Loucy (cell line): ENCODE data around the gene KATNIP.

Experiments
- H2AFZ ChIP-seq: fragments of 200-600 bp; sonication (generic); 2 replicates; pipeline ENCODE4 v1.6.0; 2016; ENCODE audit warnings: antibody characterized with exemption, mild to moderate bottlenecking, low read length, moderate library complexity
- H3F3A ChIP-seq: fragments of 200-600 bp; 2 replicates; pipeline ENCODE4 v1.6.0; 2016; ENCODE audit warnings: antibody characterized with exemption, low read depth, mild to moderate bottlenecking
- H3K27me3 ChIP-seq: fragments of 200-600 bp; sonication (generic); 2 replicates; pipeline ENCODE4 v1.6.1; 2014; ENCODE audit warnings: low read length, mild to moderate bottlenecking; ENCODE audit not compliant: insufficient read depth, poor library complexity, severe bottlenecking
- H3K36me3 ChIP-seq: fragments of 200-600 bp; sonication (generic); 2 replicates; pipeline ENCODE4 v1.6.1; 2016; ENCODE audit warnings: low read length; ENCODE audit not compliant: insufficient read depth
- H3K4me1 ChIP-seq: fragments of 200-600 bp; sonication (generic); 2 replicates; pipeline ENCODE4 v1.5.1; 2014; ENCODE audit warnings: low read length, mild to moderate bottlenecking; ENCODE audit not compliant: insufficient read depth, poor library complexity, severe bottlenecking
- H3K4me2 ChIP-seq: fragments of 200-600 bp; sonication (generic); 2 replicates; pipeline ENCODE4 v1.6.0; 2014; ENCODE audit warnings: antibody characterized with exemption, low read length, low read depth, mild to moderate bottlenecking; ENCODE audit not compliant: poor library complexity, severe bottlenecking
- H3K4me3 ChIP-seq: fragments of 200-600 bp; sonication (generic); 2 replicates; pipeline ENCODE4 v1.5.1; 2014; ENCODE audit warnings: low read length, mild to moderate bottlenecking, mixed read lengths; ENCODE audit not compliant: poor library complexity, severe bottlenecking
- H3K79me2 ChIP-seq: fragments of 200-600 bp; sonication (generic); 2 replicates; pipeline ENCODE4 v1.6.1; 2014; ENCODE audit warnings: low read length; ENCODE audit not compliant: insufficient read depth
- H3K9ac ChIP-seq: fragments of 200-600 bp; sonication (generic); 2 replicates; pipeline ENCODE4 v1.6.0; 2014; ENCODE audit warnings: mild to moderate bottlenecking, low read depth, low read length, moderate library complexity; ENCODE audit not compliant: poor library complexity, severe bottlenecking
- H3K9me2 ChIP-seq: fragments of 200-600 bp; sonication (generic); replicated peaks from 2 replicates; pipeline ENCODE4 v1.6.1; 2016; ENCODE audit warnings: low read depth, low read length, mixed read lengths
- H3K9me3 ChIP-seq: fragments of 200-600 bp; sonication (generic); 2 replicates; pipeline ENCODE4 v1.6.1; 2014; ENCODE audit warnings: mild to moderate bottlenecking, antibody characterized with exemption, low read length, low read depth; ENCODE audit not compliant: insufficient read depth
- H4K20me1 ChIP-seq: fragments of 200-600 bp; sonication (generic); 2 replicates; pipeline ENCODE4 v1.6.0; 2014; ENCODE audit warnings: antibody characterized with exemption, low read length, mild to moderate bottlenecking; ENCODE audit not compliant: insufficient read depth, poor library complexity, severe bottlenecking
- CTCF ChIP-seq: fragments of 200-600 bp; sonication (generic); conservative IDR thresholded peaks from 2 replicates; pipeline ENCODE4 v1.5.1; 2014; ENCODE audit warnings: mild to moderate bottlenecking, antibody characterized with exemption, low read length
- EZH2phosphoT487 ChIP-seq: fragments of 200-600 bp; IDR thresholded peaks from 2 replicates; pipeline ENCODE4 v1.6.1; 2018; ENCODE audit warnings: antibody characterized with exemption, mild to moderate bottlenecking, moderate library complexity, borderline replicate concordance

The KATNIP gene

GRCh38 chr16:27596411-27596810, 46.5 kb downstream of the KATNIP start:
- H3K79me2 ChIP-seq = no peaks in the 10 kb centered on the region
- no peak overlapping the region for H2AFZ ChIP-seq
- H3K9me3 ChIP-seq = no peaks in the 10 kb centered on the region
- H3K9me2 ChIP-seq = no peaks in the 10 kb centered on the region
- no peak overlapping the region for H3K4me3 ChIP-seq
- no peaks in the 10 kb centered on the region for H3K4me1 ChIP-seq
- H3K9ac ChIP-seq = no peak overlapping the region
- no peak overlapping the region for H3K4me2 ChIP-seq
- H4K20me1 ChIP-seq = no peaks in the 10 kb centered on the region
- H3K36me3 ChIP-seq = no peaks in the 10 kb centered on the region
- H3K27me3 ChIP-seq = no peaks in the 10 kb centered on the region
- TF ChIP-seq EZH2phosphoT487 (no peak), CTCF (no peak)
- H3F3A ChIP-seq = no peaks in the 10 kb centered on the region

- no peaks in the 10 kb centered on the region for H3F3A ChIP-seq
- H3K79me2 ChIP-seq = no peaks in the 10 kb centered on the region
- H4K20me1 ChIP-seq = no peaks in the 10 kb centered on the region
- no peaks in the 10 kb centered on the region for H3K9me2 ChIP-seq
- no peak overlapping the region for H3K9ac ChIP-seq
- no peak overlapping the region for H3K4me2 ChIP-seq
- no peaks in the 10 kb centered on the region for H3K9me3 ChIP-seq
- no peaks in the 10 kb centered on the region for H3K27me3 ChIP-seq
- no peaks in the 10 kb centered on the region for H3K36me3 ChIP-seq
- H3K4me3 ChIP-seq = no peak overlapping the region
- no peak overlapping the region for H2AFZ ChIP-seq
- no peaks in the 10 kb centered on the region for H3K4me1 ChIP-seq
- no peak for TF ChIP-seq CTCF
- no peak for TF ChIP-seq EZH2phosphoT487
These were observed 47.4 kb downstream of the KATNIP start for GRCh38 chr16:27597361-27597760.

GRCh38 chr16:27598220-27598619, 48.3 kb downstream of the KATNIP start:
- TF ChIP-seq EZH2phosphoT487 = no peak
- no peak for TF ChIP-seq CTCF
- Histone ChIP-seq H3K9ac (no peak overlapping the region), H4K20me1 (no peaks in the 10 kb centered on the region), H3K4me2 (no peak overlapping the region), H3K9me2 (no peaks in the 10 kb centered on the region), H3F3A (no peaks in the 10 kb centered on the region), H3K9me3 (no peaks in the 10 kb centered on the region), H3K4me1 (no peaks in the 10 kb centered on the region), H3K27me3 (no peaks in the 10 kb centered on the region), H3K36me3 (no peaks in the 10 kb centered on the region), H3K4me3 (no peak overlapping the region), H2AFZ (no peak overlapping the region), H3K79me2 (no peaks in the 10 kb centered on the region)
